ENCODE measurements around the gene CETP.

CETP gene

GRCh38 chr16:57020651-57021050 is 58.9 kb downstream of the CETP start:
- DNase-seq (ENCODE audit: low spot score): no peak

- no peak for DNase-seq (ENCODE audit: low spot score)
These were observed 60.0 kb downstream of the CETP start for GRCh38 chr16:57021757-57022156.

GRCh38 chr16:57022445-57022844 is 60.7 kb downstream of the CETP start:
- DNase-seq (ENCODE audit: low spot score): no peak

GRCh38 chr16:57023541-57024249 is 61.9 kb downstream of the CETP start:
- DNase-seq (ENCODE audit: low spot score): no peak

- DNase-seq (ENCODE audit: low spot score): no peak
These were observed 63.3 kb downstream of the CETP start for GRCh38 chr16:57024894-57025680.

GRCh38 chr16:57025941-57026777 is 64.4 kb downstream of the CETP start:
- DNase-seq (ENCODE audit: low spot score): no peak

GRCh38 chr16:57026778-57027062 is 65.0 kb downstream of the CETP start:
- DNase-seq (ENCODE audit: low spot score): no peak

- DNase-seq (ENCODE audit: low spot score): no peak
These were observed 65.3 kb downstream of the CETP start for GRCh38 chr16:57027067-57027466.

GRCh38 chr16:57028086-57028485 is 66.3 kb downstream of the CETP start:
- no peak for DNase-seq (ENCODE audit: low spot score)

- DNase-seq (ENCODE audit: low spot score): no peak
These were observed 67.7 kb downstream of the CETP start for GRCh38 chr16:57029161-57030160.

GRCh38 chr16:57030346-57030902 is 68.7 kb downstream of the CETP start:
- no peak for DNase-seq (ENCODE audit: low spot score)

GRCh38 chr16:57031156-57031555 is 69.4 kb downstream of the CETP start:
- DNase-seq (ENCODE audit: low spot score): no peak

GRCh38 chr16:57032346-57032745 is 70.6 kb downstream of the CETP start:
- no peak for DNase-seq (ENCODE audit: low spot score)

- no peak for DNase-seq (ENCODE audit: low spot score)
These were observed 71.2 kb downstream of the CETP start for GRCh38 chr16:57032931-57033330.
